ELR (cell line): ENCODE measurements around the gene CD4.

Experiments used
- DNase-seq: peaks from one replicate; pipeline ENCODE4 v3.0.0-alpha.2; 2015; ENCODE audit warnings: low read depth

CD4 gene

DNA sequence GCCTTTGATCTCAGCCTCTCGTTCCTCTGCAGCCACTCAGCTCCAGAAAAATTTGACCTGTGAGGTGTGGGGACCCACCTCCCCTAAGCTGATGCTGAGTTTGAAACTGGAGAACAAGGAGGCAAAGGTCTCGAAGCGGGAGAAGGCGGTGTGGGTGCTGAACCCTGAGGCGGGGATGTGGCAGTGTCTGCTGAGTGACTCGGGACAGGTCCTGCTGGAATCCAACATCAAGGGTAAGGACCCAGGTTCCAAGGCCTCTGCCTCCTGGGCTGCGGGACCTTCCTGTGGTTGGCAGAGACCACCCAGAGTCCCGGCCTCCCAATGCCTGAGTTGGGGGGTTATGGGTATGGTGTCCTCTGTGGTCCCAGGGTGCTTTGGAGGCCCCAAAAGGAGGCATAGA is 27.8 kb downstream of the CD4 start:
- no peak for DNase-seq

GRCh38 chr12:6817662-6818157 is 28.4 kb downstream of the CD4 start:
- no peak for DNase-seq

GRCh38 chr12:6818222-6818621 is 28.9 kb downstream of the CD4 start:
- no peak for DNase-seq

DNA sequence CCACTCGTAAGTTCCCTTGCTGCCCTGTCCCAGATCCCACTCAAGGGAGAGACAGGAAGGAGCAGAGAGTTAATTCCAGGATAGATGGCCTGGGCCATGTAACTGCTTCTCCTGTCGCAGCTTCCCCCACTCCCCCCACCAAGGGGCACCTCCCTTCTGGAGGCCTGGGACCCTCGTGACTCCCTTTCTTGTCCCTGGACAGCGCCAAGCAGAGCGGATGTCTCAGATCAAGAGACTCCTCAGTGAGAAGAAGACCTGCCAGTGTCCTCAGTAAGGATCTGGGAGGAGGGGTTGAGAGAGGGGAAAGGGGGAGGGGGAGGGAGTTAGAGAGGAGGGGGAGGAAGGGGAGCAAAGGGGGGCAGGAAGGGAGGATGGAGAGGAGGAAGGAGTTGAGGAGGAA is 29.3 kb downstream of the CD4 start:
- DNase-seq: no peak

DNA sequence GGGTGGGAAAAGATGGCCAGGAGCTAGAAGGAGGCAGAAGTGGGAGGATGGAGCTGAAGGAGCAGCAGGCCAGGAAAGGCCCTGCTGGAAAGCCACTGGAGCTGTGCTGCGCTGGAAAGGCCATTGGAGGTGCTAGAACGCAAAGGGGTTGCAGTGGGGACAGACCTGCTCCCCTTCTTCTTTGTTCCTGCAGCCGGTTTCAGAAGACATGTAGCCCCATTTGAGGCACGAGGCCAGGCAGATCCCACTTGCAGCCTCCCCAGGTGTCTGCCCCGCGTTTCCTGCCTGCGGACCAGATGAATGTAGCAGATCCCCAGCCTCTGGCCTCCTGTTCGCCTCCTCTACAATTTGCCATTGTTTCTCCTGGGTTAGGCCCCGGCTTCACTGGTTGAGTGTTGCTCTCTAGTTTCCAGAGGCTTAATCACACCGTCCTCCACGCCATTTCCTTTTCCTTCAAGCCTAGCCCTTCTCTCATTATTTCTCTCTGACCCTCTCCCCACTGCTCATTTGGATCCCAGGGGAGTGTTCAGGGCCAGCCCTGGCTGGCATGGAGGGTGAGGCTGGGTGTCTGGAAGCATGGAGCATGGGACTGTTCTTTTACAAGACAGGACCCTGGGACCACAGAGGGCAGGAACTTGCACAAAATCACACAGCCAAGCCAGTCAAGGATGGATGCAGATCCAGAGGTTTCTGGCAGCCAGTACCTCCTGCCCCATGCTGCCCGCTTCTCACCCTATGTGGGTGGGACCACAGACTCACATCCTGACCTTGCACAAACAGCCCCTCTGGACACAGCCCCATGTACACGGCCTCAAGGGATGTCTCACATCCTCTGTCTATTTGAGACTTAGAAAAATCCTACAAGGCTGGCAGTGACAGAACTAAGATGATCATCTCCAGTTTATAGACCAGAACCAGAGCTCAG is 30.0 kb downstream of the CD4 start:
- peak; percentile 50 for DNase-seq

DNA sequence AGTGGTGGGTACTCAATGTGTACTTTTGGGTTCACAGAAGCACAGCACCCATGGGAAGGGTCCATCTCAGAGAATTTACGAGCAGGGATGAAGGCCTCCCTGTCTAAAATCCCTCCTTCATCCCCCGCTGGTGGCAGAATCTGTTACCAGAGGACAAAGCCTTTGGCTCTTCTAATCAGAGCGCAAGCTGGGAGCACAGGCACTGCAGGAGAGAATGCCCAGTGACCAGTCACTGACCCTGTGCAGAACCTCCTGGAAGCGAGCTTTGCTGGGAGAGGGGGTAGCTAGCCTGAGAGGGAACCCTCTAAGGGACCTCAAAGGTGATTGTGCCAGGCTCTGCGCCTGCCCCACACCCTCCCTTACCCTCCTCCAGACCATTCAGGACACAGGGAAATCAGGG is 30.8 kb downstream of the CD4 start:
- DNase-seq: no peak

- peak; percentile 49 for DNase-seq
These were observed 32.5 kb downstream of the CD4 start, which contains the start of gene GPR162 for GRCh38 chr12:6821591-6822425. Gene GPR162 (plus strand): TSS chr12:6821821. CDS start chr12:6823899, 2,078 bp downstream.

DNA sequence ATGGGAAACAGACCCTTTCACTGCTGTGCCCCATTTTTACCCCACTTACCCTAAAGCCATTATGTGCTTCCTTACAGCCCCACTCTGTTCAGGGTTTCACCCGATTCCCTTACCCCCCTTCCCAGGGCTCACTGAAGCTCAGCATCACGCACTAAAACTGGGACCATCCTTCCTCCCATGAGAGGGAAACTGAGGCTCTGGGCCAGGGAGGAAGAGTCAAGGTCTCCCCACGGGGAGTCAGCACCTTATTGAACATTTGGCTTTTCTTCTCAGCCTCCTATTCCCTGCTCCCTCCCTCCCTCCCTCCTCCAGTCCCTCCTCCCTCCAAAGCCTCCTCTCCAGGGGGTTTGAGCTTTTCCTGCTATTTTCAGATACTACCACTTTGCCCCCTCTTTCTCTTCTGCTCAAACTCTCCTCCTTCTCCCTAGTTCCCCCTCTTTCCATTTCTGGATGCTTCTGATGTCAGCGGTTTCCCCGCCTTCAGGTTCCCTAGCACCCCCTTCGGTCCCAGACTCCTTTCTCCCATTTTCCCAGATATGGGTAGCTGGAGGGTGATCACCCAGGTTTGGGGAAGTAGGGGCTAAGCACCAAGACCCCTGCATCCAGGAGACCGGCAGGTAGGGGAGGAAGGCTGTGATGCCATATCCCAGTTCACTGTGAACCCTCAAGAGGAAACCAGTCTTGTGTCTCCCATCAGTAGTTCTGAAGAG is 33.3 kb downstream of the CD4 start:
- no peak for DNase-seq

DNA sequence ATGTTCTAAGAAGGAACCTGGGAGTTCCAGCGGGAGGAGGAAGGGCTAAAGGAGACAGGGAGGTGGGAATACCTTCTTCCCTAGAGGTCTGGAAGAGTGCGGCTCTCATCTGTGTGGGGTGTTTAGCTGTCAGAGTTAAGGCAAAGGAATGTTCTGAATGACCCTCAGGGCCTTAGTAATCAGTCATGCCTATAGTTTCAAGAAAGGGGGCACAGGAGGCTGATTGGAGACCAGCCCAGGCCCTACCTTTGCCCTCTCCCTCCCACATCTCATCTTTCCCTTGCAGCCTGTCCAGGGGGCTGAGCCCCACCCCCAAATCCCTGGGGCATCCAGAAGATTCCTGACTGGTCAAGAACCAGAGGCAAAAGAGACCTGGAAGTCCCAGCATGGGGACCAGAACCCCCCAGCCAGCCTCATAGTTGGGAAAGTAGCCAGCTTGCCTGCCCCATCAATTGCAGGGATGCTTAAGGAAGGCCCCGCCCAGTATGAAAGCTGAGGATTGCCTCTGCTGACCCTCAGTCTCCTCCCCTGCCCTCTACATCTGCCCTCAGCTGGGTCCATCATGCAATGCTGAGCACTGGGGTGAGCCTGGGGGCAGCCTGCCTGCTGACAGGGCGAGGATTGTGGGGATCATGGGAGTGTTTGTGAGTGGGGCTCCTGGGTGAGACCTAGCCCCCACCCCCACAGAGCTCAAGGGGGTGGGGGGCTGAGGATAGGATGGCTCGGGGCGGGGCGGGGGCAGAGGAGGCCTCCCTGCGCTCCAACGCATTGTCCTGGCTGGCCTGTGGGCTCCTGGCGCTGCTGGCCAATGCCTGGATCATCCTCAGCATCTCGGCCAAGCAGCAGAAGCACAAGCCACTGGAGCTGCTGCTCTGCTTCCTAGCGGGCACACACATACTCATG is 34.1 kb downstream of the CD4 start:
- DNase-seq: peak; percentile 32

- DNase-seq: no peak
These were observed 34.9 kb downstream of the CD4 start for GRCh38 chr12:6824085-6824775.

GRCh38 chr12:6824901-6825381 is 35.6 kb downstream of the CD4 start:
- DNase-seq: peak; percentile 75

GRCh38 chr12:6825398-6826124 is 36.2 kb downstream of the CD4 start:
- DNase-seq: peak; percentile 88

DNA sequence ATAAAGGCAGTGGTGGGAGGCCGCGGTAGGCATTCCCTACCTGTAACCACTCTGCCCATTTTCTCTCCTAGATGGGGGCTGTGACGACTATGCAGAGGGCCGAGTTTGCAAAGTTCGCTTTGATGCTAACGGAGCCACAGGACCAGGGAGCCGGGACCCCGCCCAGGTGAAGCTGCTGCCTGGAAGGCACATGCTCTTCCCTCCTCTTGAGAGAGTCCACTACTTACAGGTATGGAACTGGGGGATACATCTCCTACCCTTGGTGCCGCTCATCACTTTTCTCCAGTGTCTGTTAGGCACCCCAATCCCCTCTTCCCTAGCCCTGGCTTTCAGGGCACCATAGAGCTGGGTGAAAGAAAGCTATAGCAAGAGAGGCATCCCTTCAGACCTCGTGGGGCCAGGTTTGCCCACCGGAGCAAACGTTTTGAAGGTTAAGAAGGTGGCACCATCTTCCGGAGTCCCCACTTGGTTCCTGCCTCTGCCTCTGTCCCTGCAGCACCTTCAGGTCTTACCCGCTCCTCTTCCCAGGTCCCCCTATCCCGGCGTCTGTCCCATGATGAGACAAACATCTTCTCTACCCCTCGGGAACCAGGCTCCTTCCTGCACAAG is 36.9 kb downstream of the CD4 start:
- no peak for DNase-seq

DNA sequence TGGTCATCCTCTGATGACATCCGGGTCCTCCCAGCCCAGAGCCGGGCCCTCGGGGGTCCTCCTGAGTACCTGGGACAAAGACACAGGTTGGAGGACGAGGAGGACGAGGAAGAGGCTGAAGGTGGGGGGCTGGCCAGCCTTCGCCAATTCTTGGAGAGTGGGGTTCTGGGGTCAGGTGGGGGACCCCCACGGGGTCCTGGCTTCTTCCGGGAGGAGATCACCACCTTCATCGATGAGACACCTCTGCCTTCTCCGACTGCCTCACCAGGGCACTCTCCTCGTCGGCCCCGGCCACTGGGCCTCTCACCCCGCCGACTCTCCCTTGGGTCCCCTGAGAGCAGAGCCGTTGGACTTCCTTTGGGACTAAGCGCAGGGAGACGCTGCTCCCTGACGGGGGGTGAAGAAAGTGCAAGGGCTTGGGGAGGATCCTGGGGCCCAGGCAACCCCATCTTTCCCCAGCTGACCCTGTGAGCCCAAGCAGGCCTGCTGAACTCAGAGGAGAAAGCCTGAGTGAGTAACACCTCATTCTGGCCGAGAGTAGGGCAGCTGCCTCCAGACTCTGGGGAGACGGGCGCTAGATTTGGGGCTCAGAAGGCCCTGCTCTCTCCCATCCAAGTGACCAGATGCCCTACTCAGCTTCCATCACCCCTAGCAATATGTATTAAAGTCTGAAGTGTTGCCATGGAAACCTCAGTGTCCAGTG is 37.6 kb downstream of the CD4 start:
- no peak for DNase-seq

- DNase-seq: peak; percentile 87
These were observed 38.1 kb downstream of the CD4 start for GRCh38 chr12:6827437-6827911.

DNA sequence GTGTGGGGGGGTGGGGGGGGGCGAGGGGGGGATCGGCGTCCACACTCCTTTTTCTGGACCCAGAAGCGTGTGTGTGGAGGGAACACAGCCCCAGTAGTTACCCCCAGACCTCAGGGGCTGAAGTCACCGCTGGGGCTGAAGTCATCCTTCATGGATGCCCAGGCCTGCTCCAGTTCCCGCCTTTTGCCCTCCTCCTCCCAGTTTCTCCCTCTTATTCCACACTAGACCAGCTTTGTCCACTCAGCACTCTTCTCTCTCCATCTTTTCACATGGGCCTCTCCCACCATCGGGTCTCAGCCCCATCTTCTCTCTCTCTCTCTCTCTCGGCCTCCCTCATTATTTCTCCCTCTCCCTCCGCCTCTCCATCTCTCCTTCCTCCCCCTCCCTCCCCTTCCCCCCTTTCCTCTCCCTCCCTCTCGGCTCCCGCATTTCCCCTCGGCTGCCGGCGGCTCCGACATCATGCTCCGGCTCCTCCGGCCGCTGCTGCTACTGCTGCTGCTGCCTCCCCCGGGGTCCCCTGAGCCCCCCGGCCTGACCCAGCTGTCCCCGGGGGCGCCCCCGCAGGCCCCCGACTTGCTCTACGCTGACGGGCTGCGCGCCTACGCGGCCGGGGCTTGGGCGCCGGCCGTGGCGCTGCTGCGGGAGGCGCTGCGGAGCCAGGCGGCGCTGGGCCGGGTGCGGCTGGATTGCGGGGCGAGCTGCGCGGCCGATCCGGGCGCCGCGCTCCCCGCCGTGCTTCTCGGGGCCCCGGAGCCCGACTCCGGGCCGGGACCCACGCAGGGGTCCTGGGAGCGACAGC is 38.9 kb downstream of the CD4 start, which contains the start of gene P3H3:
P3H3 (plus strand) TSS at position 426 of the 799 bp plus-strand sequence; CDS start at position 460, 34 bp downstream.
- DNase-seq: peak; percentile 76
